NB4 (cell line): Measurements from ENCODE around the gene TEAD1.

Source experiments
- MYC ChIP-seq: IDR thresholded peaks from 2 replicates; pipeline ENCODE4 v1.6.1; 2011; ENCODE audit warnings: low read depth, low read length
- POLR2A ChIP-seq: IDR thresholded peaks from 2 replicates; pipeline ENCODE4 v1.6.1; 2011; ENCODE audit warnings: mild to moderate bottlenecking; ENCODE audit not compliant: insufficient read length; ENCODE audit errors: extremely low read depth
- TF ChIP-seq, protein P1 (sequence below): IDR thresholded peaks from one replicate; pipeline ENCODE4 v1.5.1; 2012; ENCODE audit warnings: low read depth, low read length
- TF ChIP-seq, protein P2 (sequence below): IDR thresholded peaks from 2 replicates; pipeline ENCODE4 v1.6.1; 2011; ENCODE audit warnings: low read depth, low read length

DNA sequence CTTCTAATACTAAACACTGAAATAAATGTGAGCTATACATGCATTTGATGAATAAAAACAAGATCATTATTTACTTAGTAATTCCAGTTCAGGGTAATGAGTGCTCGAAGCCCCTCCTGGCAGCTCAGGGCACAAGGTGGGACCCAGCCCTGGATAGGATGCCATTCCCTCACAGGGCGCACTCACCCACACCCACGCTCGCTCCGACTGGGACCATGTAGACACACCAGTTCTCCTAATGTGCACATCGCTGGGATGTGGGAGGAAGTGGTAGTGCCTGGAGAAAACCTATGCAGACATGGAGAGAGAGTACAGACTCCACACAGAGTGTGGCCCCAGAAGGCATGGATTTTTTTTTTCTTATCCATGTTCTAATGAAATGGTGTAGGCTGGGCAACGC lies 290.4 kb downstream of the TEAD1 start:
- TF ChIP-seq, protein P1, sequence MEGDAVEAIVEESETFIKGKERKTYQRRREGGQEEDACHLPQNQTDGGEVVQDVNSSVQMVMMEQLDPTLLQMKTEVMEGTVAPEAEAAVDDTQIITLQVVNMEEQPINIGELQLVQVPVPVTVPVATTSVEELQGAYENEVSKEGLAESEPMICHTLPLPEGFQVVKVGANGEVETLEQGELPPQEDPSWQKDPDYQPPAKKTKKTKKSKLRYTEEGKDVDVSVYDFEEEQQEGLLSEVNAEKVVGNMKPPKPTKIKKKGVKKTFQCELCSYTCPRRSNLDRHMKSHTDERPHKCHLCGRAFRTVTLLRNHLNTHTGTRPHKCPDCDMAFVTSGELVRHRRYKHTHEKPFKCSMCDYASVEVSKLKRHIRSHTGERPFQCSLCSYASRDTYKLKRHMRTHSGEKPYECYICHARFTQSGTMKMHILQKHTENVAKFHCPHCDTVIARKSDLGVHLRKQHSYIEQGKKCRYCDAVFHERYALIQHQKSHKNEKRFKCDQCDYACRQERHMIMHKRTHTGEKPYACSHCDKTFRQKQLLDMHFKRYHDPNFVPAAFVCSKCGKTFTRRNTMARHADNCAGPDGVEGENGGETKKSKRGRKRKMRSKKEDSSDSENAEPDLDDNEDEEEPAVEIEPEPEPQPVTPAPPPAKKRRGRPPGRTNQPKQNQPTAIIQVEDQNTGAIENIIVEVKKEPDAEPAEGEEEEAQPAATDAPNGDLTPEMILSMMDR = no peak
- no peak for TF ChIP-seq POLR2A
- TF ChIP-seq MYC = no peak
- TF ChIP-seq, protein P2, sequence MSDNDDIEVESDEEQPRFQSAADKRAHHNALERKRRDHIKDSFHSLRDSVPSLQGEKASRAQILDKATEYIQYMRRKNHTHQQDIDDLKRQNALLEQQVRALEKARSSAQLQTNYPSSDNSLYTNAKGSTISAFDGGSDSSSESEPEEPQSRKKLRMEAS = no peak
